Stimulated activated CD8-positive, alpha-beta memory T cell treated with anti-CD3 and anti-CD28 coated beads, Interleukin-15, amount 100 ng/mL, for 4 hours (primary cell): ENCODE measurements around the gene SPRR5.

Experiments
- DNase-seq, 2 donors: peaks; one replicate each; pipeline ENCODE4 v3.0.0-alpha.2; 2020; ENCODE audit warnings: low read depth in 2 of 2

Gene SPRR5

GRCh38 chr1:152983234-152983633, 36.2 kb downstream of the SPRR5 start:
- no peak for DNase-seq

DNA sequence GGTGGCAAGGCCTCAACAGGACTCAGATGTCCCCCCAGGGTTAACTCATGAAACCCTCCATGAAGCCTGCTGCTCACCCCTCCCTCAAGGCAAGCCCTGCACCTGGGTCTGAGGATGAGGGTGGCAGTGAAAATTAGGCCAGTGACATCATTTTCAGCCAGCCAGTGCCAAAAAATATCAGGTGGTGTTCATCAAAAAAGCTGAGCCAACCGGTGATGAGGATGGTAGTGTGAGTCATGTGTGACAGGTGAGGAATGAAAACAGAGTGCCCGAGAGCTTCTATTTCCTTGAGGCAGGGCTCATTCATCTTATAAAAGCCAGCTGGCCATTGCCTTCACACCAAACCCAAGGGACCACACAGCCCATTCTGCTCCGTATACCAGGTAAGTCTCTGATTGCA, 36.7 kb downstream of the SPRR5 start, which contains the start of gene SPRR1A:
SPRR1A (plus strand) TSS at position 339 of the 400 bp plus-strand sequence. CDS start 1,150 bp downstream, outside the sequence.
- no peak for DNase-seq

DNA sequence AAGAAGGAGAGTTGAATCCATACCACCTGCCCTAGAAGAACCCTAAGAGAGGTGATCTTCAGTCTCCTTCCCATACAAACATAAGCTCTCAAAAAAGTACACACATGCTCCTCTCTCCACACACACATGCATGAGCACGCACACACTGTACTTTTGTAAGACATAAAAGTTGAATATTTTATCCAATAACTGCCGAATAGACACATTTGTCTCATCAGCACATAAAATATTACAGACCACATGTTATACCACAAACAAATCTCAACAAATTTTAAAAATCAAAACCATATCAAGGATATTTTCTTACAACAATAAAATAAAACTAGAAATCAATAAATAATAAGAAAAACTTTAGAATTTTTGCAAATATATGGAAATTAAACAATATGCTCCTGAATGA, 39.6 kb downstream of the SPRR5 start:
- no peak for DNase-seq

DNA sequence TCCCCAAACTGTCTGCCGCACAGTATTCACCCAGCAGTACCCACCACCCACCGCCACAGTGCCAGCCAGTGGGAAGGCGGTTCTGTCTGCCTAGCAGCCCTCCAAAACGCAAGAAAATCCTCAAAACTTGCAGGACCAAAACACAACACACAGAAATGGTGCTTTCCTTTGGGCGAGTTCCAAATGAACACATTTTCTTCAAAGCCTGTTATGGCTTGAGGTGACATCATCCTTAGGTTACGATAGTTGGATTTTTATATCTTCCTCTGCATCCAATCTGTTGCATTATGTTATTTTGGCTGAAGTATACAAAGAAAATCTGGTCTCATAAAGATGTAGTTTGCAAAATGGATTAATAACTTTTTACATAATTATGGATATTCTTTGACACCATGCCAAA, 46.2 kb downstream of the SPRR5 start:
- no peak for DNase-seq

GRCh38 chr1:152995842-152996241, 48.8 kb downstream of the SPRR5 start:
- no peak for DNase-seq

DNA sequence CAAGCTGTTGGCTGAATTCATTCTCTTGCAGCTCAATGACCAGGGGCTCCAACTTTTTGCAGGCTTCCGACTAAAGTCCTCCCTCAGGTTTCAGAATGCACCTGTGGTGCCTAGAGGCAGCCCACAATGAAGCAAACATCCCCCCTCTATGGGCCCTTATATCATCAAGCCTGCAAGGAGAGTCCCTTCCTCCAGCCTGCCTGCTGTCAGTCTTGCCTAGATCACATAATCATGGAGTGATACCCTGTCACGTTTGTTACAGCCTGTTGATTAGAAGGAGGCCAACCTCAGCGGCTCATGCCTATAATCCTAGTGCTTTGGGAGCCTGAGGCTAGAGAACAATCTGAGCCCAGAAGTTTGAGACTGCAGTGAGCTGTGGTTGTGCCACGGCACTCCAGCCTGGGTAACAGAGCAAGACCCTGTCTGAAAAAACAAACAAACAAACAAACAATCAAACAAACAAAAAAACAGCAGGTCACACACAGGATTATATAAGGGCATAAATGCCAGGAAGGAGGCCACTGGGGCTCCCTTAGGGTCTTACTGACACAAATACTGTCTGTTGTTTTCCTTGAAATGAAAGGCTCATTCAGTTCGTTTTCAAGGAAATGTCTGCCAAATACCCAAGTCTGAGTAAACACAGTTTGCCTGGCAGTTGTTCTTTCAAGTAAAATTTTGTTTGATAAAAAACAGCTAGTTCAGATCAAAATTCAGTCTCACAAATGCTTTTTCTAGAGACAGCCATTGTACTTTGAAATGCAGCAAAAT, 49.8 kb downstream of the SPRR5 start:
- DNase-seq: no peak

DNA sequence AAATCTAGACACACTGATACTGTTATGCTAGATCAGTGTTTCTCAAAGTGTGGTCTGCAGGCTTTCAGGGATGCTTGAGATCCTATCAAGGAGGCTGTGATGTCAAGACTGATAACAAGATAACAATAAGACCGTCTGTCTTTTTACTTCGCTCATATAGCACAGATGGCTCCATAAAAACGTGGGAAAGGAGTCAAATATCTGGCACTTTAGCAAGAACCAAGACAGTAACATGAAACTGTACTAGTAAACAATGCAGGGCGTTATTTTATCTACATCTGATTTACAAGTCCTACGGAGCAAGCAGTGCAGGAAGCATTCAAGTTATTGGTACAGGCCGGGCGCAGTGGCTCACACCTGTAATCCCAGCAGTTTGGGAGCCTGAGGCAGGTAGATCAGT, 50.9 kb downstream of the SPRR5 start:
- no peak for DNase-seq

DNA sequence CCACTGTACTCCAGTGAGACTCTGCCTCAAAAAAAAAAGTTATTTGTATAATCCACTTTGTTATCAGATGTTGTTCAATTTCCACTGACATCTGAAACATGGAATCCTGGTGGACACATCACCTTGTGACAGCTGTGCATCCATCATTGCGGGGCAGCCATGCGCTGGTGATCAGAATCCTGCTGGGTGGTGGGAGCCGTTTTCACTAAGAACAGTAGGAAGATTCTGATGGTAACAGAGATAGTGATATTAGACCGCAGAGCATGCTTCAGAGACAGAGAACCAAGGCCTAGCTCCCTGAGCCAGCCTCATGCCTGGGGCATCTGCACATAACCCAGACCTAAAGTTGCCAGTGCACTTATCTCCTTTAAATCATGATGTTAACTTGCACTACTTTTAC, 51.5 kb downstream of the SPRR5 start:
- no peak for DNase-seq
